Pancreas (tissue), 10 donors: ENCODE results near the gene EEF1B2. TPM values are rescaled to one million over a fixed set of nuclear protein-coding genes. Genes with fewer than 3 reads are reported as not detected.
"Not testable (repeated sequence)": the region's sequence is repeated elsewhere in the genome, so short reads cannot be mapped to it uniquely, and the experiment has no call there.

Source experiments
- ATAC-seq, 4 donors: fragments of 200-7000 bp; cut with Tn5 transposase; one replicate each; pipeline versions ENCODE4 v1.8.0 to v1.9.1; 2020; ENCODE audit warnings: mild to moderate bottlenecking in 4 of 4, moderate library complexity in 4 of 4
- DNase-seq, 6 donors: peaks; one replicate each; pipeline ENCODE4 v3.0.0-alpha.2; 2020
- FAIRE-seq: peaks from 2 replicates; lab custom pipeline; 2012; peaks lifted over from hg19 to GRCh38; lab: Jason Lieb, UNC
- H3K27ac ChIP-seq, 4 donors: fragments of 200-600 bp; sonication (generic); 1 replicate in 3 of 4; 2 replicates in 1 of 4; pipeline versions ENCODE4 v1.5.0 to v1.8.0; 2020
- H3K27me3 ChIP-seq, 4 donors: fragments of 200-600 bp; one replicate each; pipeline ENCODE4 v1.8.0; 2021
- H3K36me3 ChIP-seq, 3 donors: fragments of 200-600 bp; sonication (generic) in 1 of 3; one replicate each; pipeline versions ENCODE4 v1.5.0 to v1.8.0; 2020 to 2021
- H3K4me1 ChIP-seq, 3 donors: fragments of 200-600 bp; one replicate each; pipeline ENCODE4 v1.8.0; 2021
- H3K4me3 ChIP-seq, 4 donors: fragments of 200-600 bp; sonication (generic) in 2 of 4; one replicate each; pipeline versions ENCODE4 v1.5.0 to v1.8.0; 2020 to 2021
- H3K9me3 ChIP-seq, 4 donors: fragments of 200-600 bp; one replicate each; pipeline ENCODE4 v1.8.0; 2021
- WGBS, 2 donors: extraction: QIAGEN DNeasy Blood & Tissue Kit; methylation state at CpG; one replicate each; pipeline ENCODE4 v1.1.7; 2013; 5-methylcytosine and 5-hydroxymethylcytosine counted together
- intact Hi-C, 3 donors: fragments of 100-400 bp; cut with DNase I; formaldehyde crosslinking; loops; one replicate each; pipeline versions ENCODE4 v1.11.1 to v1.14.2; 2022
- polyA plus RNA-seq, 2 donors: library from polyadenylated mRNA; stranded (reverse); fragments of 200-250 nt; gene quantifications; one replicate each; pipeline ENCODE4 v1.2.3, GENCODE V29; 2013
- total RNA-seq, 6 donors: library from RNA; stranded (reverse); fragmentation: NEBNext Ultra II Directional in 4 of 6; extraction: Animal tissue kit (Norgen Biotek cat#: 25700) in 4 of 6; gene quantifications; one replicate each; pipeline versions ENCODE4 v1.2.1 to v1.2.4, GENCODE V29; 2021 to 2023
- TF ChIP-seq, protein P1 (sequence below), 4 donors: fragments of 200-600 bp; sonication (generic) in 3 of 4; IDR thresholded peaks; one replicate each; pipeline versions ENCODE4 v1.5.0 to v1.8.0; 2021; ENCODE audit warnings: antibody characterized with exemption in 4 of 4
- donor health status: healthy with polysubstance abuse.
- donor health status: DM: no; HTN: no; CAD: no; lungs with moderate emphysema.
- donor health status: DM: no; HTN: no; CAD: no.
- donor health status: control.
- donor health status: control.
- donor health status: Bipolar disorder and iron deficiency.
- donor health status: DM: yes; HTN: yes; CAD: no.
- donor health status: DM: no; HTN: no; CAD: no.
- donor health status: DM: no; HTN: no; CAD: no.
- donor health status: DM: yes; HTN: yes; CAD: no.

EEF1B2 gene
- total and polyA plus RNA-seq, 8 donors = 390 to 817 (median 485) TPM

DNA sequence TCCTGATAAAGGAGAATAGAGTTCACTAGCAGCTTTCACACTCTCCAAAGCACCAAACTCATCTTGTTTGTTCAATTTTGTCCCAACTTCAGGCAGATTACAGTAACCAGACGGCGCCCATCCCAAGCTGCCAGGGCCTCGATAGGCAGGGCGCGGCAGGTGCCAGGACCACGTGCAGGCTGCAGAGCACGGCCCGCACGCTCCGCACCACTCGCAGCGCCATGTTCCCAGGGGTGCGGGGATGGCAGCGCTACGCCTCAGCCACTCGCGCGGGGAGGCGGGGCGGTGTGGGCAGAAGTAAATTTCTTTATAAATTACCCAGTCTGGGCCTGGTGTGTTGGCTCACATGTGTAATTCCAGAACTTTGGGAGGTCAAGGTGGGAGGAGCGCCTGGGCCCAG lies 43.4 kb upstream of the EEF1B2 start:
- H3K4me1 ChIP-seq = no peaks in the 10 kb centered on the region
- no peaks in the 10 kb centered on the region for H3K9me3 ChIP-seq
- no peaks in the 10 kb centered on the region for H3K27me3 ChIP-seq
- FAIRE-seq (no peak), DNase-seq (no peak), ATAC-seq (no peak)
- TF ChIP-seq, protein P1, sequence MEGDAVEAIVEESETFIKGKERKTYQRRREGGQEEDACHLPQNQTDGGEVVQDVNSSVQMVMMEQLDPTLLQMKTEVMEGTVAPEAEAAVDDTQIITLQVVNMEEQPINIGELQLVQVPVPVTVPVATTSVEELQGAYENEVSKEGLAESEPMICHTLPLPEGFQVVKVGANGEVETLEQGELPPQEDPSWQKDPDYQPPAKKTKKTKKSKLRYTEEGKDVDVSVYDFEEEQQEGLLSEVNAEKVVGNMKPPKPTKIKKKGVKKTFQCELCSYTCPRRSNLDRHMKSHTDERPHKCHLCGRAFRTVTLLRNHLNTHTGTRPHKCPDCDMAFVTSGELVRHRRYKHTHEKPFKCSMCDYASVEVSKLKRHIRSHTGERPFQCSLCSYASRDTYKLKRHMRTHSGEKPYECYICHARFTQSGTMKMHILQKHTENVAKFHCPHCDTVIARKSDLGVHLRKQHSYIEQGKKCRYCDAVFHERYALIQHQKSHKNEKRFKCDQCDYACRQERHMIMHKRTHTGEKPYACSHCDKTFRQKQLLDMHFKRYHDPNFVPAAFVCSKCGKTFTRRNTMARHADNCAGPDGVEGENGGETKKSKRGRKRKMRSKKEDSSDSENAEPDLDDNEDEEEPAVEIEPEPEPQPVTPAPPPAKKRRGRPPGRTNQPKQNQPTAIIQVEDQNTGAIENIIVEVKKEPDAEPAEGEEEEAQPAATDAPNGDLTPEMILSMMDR (IDR thresholded peaks at IDR 0.05) = no peak
- no peak overlapping the region for H3K4me3 ChIP-seq
- intact Hi-C loops = no loop called here
- H3K27ac ChIP-seq = no peak overlapping the region
- WGBS, 2 donors = 93 to 97% methylated on average over 21 of the region's 21 CpGs
- peaks cover 0 to 7% (median 0%) of the 10 kb centered on the region in 3 donors for H3K36me3 ChIP-seq

GRCh38 chr2:206122569-206122968 lies 37.1 kb upstream of the EEF1B2 start:
- H3K4me1 ChIP-seq, FAIRE-seq, H3K9me3 ChIP-seq, intact Hi-C loops, DNase-seq, H3K27me3 ChIP-seq, H3K27ac ChIP-seq, H3K4me3 ChIP-seq, ATAC-seq: not testable (repeated sequence)
- WGBS, 2 donors = 95 to 100% methylated on average over 3 of the region's 3 CpGs
- peaks cover 15 to 56% (median 24%) of the 10 kb centered on the region in 3 donors for H3K36me3 ChIP-seq

DNA sequence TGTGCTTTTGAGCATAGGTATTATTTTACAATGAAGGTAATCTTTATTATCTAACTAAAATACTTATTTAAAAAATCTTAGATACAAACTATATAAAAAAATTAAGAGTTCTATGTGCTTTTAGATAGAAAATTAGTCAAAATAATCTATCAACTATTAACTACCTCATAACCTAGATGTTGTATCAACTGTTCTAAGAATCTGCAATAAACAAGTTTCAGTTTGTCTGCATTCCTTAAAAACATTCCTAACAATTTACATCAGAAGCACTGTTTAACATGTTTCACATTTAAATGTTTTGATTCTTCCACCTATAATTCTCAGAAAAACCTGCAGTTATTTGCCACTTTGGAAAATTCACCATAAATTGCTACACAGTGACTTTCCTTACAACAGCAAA lies 33.8 kb upstream of the EEF1B2 start:
- Histone ChIP-seq H3K27me3 (no peaks in the 10 kb centered on the region), H3K9me3 (no peaks in the 10 kb centered on the region), H3K4me1 (no peaks in the 10 kb centered on the region), H3K36me3 (peaks cover 15 to 72% (median 34%) of the 10 kb centered on the region in 3 donors), H3K4me3 (no peak overlapping the region), H3K27ac (no peak overlapping the region)
- DNase-seq = no peak
- TF ChIP-seq, protein P1 (IDR thresholded peaks at IDR 0.05) = no peak
- no peak for ATAC-seq
- FAIRE-seq = no peak
- intact Hi-C loops = no loop called here

GRCh38 chr2:206127656-206128055 lies 32.0 kb upstream of the EEF1B2 start:
- FAIRE-seq (no peak), DNase-seq (no peak), ATAC-seq (no peak)
- intact Hi-C loops = no loop called here
- Histone ChIP-seq H3K4me3 (no peak overlapping the region), H3K9me3 (no peaks in the 10 kb centered on the region), H3K27ac (no peak overlapping the region), H3K36me3 (peaks cover 15 to 67% (median 34%) of the 10 kb centered on the region in 3 donors), H3K4me1 (no peaks in the 10 kb centered on the region), H3K27me3 (no peaks in the 10 kb centered on the region)
- TF ChIP-seq, protein P1 (IDR thresholded peaks at IDR 0.05) = no peak

- WGBS, 2 donors = 96 to 98% methylated on average over 4 of the region's 4 CpGs
- Histone ChIP-seq H3K36me3 (peaks cover under 1 to 75% (median 32%) of the 10 kb centered on the region in 3 donors), H3K27ac (no peak overlapping the region), H3K27me3 (no peaks in the 10 kb centered on the region), H3K4me1 (no peaks in the 10 kb centered on the region), H3K9me3 (no peaks in the 10 kb centered on the region), H3K4me3 (no peak overlapping the region)
- intact Hi-C loops = no loop called here
- FAIRE-seq = no peak
- no peak for DNase-seq
- TF ChIP-seq, protein P1 (IDR thresholded peaks at IDR 0.05) = no peak
- no peak for ATAC-seq
Measured at GRCh38 chr2:206143451-206143850, 16.2 kb upstream of the EEF1B2 start.
